Activated gamma-delta T cell treated with Interleukin-2 at 50 U/mL for 16 hours (primary cell): ENCODE data around the gene MS4A6E.

Source experiments
- DNase-seq: peaks from one replicate; pipeline ENCODE4 v3.0.0-alpha.2; 2020

MS4A6E gene

GRCh38 chr11:60377401-60378136, 50.5 kb downstream of the MS4A6E start:
- no peak for DNase-seq

- DNase-seq = no peak
These were observed 51.3 kb downstream of the MS4A6E start, which contains the start of gene MS4A7 for GRCh38 chr11:60378354-60378753. Gene MS4A7 (plus strand): TSS chr11:60378532. CDS start chr11:60383142, 4,610 bp downstream.

- no peak for DNase-seq
These were observed 62.3 kb downstream of the MS4A6E start for GRCh38 chr11:60389279-60389910.

- no peak for DNase-seq
These were observed 63.4 kb downstream of the MS4A6E start for GRCh38 chr11:60390419-60390818.
